Liver (tissue), 3 donors: ENCODE data around the gene GPR84.

Source experiments
- ATF3 ChIP-seq: IDR thresholded peaks from 2 replicates; pipeline ENCODE4 v1.6.1; 2016; ENCODE audit warnings: antibody characterized with exemption
- JUND ChIP-seq, 2 donors: IDR thresholded peaks; 2 replicates each; pipeline ENCODE4 v1.6.1; 2016; ENCODE audit warnings: antibody characterized with exemption in 2 of 2
- RAD21 ChIP-seq, 2 donors: IDR thresholded peaks; 2 replicates each; pipeline ENCODE4 v1.6.1; 2016; ENCODE audit warnings: antibody characterized with exemption in 2 of 2, mild to moderate bottlenecking in 2 of 2
- REST ChIP-seq: IDR thresholded peaks from 2 replicates; pipeline ENCODE4 v1.6.1; 2016; ENCODE audit warnings: antibody characterized with exemption, mild to moderate bottlenecking
- SP1 ChIP-seq: IDR thresholded peaks from 2 replicates; pipeline ENCODE4 v1.6.1; 2018; ENCODE audit warnings: antibody characterized with exemption, mild to moderate bottlenecking
- TAF1 ChIP-seq: conservative IDR thresholded peaks from 2 replicates; pipeline ENCODE4 v1.6.1; 2016; ENCODE audit warnings: antibody characterized with exemption, mild to moderate bottlenecking
- YY1 ChIP-seq: IDR thresholded peaks from 2 replicates; pipeline ENCODE4 v1.6.1; 2016; ENCODE audit warnings: antibody characterized with exemption, mild to moderate bottlenecking
- ZBTB33 ChIP-seq: IDR thresholded peaks from 2 replicates; pipeline ENCODE4 v1.6.1; 2016; ENCODE audit warnings: antibody characterized with exemption
- TF ChIP-seq, protein P1 (sequence below): fragments of 150-350 bp; IDR thresholded peaks from 2 replicates; pipeline ENCODE4 v1.5.1; 2017; ENCODE audit warnings: improper control_type of control experiment, low read depth, low read length; ENCODE audit not compliant: missing input control
- TF ChIP-seq, protein P2 (sequence below): IDR thresholded peaks from 2 replicates; pipeline ENCODE4 v1.6.1; 2016; ENCODE audit warnings: antibody characterized with exemption
- donor health status: healthy.
- donor health status: healthy.

- TF ChIP-seq RAD21 (IDR thresholded peaks at IDR 0.05) (no peak), ZBTB33 (no peak), YY1 (no peak), TAF1 (no peak), JUND (IDR thresholded peaks at IDR 0.05) (no peak), REST (no peak), SP1 (no peak), ATF3 (no peak)
- TF ChIP-seq, protein P1, sequence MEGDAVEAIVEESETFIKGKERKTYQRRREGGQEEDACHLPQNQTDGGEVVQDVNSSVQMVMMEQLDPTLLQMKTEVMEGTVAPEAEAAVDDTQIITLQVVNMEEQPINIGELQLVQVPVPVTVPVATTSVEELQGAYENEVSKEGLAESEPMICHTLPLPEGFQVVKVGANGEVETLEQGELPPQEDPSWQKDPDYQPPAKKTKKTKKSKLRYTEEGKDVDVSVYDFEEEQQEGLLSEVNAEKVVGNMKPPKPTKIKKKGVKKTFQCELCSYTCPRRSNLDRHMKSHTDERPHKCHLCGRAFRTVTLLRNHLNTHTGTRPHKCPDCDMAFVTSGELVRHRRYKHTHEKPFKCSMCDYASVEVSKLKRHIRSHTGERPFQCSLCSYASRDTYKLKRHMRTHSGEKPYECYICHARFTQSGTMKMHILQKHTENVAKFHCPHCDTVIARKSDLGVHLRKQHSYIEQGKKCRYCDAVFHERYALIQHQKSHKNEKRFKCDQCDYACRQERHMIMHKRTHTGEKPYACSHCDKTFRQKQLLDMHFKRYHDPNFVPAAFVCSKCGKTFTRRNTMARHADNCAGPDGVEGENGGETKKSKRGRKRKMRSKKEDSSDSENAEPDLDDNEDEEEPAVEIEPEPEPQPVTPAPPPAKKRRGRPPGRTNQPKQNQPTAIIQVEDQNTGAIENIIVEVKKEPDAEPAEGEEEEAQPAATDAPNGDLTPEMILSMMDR, result no peak
- TF ChIP-seq, protein P2, sequence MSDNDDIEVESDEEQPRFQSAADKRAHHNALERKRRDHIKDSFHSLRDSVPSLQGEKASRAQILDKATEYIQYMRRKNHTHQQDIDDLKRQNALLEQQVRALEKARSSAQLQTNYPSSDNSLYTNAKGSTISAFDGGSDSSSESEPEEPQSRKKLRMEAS, result no peak
Measured at GRCh38 chr12:54407183-54407905, 43.1 kb upstream of the GPR84 start.
